NCI-H2029 (cell line): ENCODE results near the gene UBE2F.
"Not testable (repeated sequence)": the region's sequence is repeated elsewhere in the genome, so short reads cannot be mapped to it uniquely, and the experiment has no call there.

Experiments used
- DNase-seq: peaks from one replicate; lab custom pipeline; 2025; lab: John Stamatoyannopoulos, UW

The UBE2F gene

GRCh38 chr2:237944302-237944701 is 22.5 kb upstream of the UBE2F start:
- no peak for DNase-seq

DNA sequence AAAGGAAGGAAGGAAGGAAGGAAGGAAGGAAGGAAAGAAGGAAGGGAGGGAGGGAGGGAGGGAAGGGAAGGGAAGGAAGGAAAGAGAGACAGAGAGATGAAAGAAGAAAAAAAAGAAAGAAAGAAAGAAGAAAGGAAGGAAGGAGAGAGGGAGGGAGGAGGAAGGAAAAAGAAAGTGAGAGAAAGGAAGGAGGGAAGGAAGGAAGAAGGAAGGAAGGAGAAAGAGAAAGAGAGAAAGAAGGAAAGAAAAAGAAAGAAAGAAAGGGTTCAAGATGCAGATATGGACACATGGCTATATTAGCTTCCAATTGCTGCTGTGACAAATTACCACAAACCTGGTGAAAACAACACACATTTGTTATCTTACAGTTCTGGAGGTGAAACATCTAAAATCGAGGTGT is 20.4 kb upstream of the UBE2F start:
- no peak for DNase-seq

- DNase-seq: not testable (repeated sequence)
Observed at GRCh38 chr2:237951354-237951753, 15.5 kb upstream of the UBE2F start.

- no peak for DNase-seq
Observed at GRCh38 chr2:237951878-237952277, 14.9 kb upstream of the UBE2F start.

- DNase-seq: no peak
Observed at GRCh38 chr2:237952851-237953250, 14.0 kb upstream of the UBE2F start.

DNA sequence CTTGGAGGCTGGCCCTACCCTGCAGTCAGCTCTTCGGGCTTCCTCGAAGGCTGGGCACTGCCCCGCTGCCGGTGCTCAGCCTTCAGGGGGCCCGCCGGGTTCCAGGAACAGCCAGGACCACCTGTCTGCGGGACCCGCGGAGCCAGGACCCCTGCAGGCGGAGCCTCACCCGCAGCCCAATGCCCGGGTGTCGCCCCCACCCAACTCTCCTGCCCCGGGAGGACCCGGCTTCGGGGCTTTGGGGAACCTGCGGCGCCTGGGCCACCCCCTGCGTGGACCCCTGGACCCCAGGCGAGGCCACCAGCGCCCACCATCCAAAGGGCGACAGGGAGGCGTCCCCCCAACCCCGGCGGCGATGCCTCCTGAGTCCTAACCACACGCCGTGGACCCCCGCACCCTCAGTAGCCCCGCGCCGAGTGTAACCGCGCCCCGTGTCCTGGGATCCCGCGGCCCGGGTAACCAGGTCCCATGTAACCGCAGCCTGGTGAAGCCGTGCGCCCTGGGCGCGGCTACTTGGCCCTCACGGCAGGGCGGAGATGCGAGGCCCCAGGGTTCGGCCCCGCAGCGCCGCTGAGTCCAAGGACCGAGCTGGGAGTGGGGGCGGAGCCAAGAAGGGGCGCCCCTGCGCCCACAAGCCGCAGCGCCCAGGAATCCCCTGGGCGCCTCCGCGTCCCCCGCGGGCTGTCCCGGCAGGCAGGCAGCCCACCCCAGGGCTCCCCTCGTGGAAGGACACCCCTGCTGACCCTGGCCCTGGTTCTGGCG is 11.0 kb upstream of the UBE2F start:
- DNase-seq: no peak

GRCh38 chr2:237956402-237956736 is 10.4 kb upstream of the UBE2F start:
- no peak for DNase-seq

DNA sequence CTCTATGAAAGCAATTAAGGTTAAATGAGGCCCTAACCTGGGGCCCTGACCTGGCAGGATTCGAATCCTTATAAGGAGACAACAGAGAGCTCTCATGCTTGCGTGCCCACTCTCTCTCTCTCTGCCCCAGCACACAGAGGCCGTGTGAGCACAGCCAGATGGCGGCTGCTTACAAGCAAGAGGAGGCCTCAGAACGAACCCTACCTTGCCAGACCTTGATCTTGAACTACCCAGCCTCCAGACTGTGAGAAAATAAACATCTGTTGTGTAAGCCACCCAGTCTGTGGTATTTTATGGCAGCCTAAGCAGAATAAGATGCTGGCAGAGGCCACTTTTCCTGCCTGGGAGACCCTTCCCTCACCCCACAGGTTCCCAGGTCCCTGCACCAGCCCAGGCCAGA is 5.2 kb upstream of the UBE2F start:
- DNase-seq: no peak

DNA sequence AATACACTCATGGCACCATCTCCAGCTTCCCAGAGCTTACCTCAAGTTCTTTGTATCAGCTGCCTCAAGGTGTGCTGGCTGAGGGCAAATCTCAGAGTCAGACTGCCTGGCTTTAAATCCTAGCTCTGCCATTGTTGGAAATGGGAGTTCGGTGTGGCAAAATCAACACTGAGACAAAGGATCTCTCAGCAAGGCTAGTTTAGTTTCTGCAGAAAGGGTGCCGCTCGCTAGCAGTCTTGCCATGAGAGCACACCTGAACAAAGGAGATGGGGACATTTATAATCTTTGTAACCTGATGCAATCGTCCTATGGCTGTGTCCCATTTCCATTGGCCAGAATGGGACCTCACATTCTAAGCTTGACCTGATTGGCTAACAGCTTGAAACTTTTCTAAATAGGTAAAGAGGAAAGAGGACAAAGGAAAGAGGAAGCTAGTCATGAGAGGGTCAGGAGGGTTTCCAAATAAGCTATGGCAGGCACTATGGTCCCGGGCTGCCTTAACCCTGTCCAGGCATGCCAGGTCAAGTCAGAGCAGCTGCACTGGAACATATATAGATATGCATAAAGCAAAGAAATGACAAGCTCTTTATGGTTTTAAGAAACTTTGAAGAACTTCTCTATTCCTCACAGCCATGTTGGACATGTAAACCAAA is 4.3 kb upstream of the UBE2F start:
- DNase-seq: no peak

DNA sequence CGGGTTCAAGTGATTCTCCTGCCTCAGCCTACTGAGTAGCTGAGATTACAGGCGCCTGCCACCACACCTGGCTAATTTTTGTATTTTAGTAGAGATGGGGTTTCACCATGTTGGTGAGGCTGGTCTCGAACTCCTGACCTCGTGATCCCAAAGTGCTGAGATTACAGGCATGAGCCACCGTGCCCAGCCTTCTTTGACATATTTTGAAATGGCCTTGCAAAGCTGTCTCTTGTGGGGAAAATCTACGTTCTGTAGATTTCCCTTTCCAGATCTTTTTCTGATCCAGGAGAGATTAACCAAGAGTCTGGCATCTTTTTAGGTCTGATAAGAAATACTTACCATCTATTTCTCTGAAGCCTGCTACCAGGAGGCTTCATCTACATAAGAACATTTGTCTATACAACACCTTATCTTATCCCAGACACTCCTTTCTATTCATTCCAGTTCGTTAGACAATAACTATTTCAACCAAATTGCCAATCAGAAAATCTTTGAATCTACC is 3.3 kb upstream of the UBE2F start:
- DNase-seq: not testable (repeated sequence)

- no peak for DNase-seq
Observed at GRCh38 chr2:237964194-237964577, 2.6 kb upstream of the UBE2F start.

GRCh38 chr2:237964578-237965404 is 2.0 kb upstream of the UBE2F start:
- no peak for DNase-seq

GRCh38 chr2:237965844-237966243 is 970 bp upstream of the UBE2F start:
- not testable (repeated sequence) for DNase-seq

- no peak for DNase-seq
Observed at GRCh38 chr2:237966250-237966564, 607 bp upstream of the UBE2F start.

DNA sequence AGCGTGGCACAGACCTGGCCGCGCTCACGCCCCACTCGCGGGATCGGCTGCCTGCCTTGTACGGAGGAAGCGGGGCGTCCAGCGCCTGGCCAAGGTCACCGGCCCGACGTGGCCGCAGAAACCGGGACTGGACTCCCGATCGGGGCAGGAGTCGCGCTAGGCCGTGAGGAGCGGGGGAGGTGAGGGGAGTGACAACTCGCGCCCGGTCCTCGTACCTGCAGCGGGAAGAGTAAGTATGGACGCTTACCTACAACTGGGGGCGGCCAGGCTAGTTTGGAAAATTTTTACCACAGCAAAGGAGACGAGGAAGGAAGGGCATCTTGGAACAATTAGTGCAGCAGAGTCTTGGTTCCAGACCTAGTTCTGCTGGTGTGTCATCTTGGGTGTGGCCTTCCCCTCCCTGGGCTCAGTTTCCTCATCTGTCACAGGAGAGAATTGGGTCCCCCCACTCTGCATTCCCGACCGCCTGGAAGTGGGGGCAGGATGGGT is 693 bp downstream of the UBE2F start:
- no peak for DNase-seq

DNA sequence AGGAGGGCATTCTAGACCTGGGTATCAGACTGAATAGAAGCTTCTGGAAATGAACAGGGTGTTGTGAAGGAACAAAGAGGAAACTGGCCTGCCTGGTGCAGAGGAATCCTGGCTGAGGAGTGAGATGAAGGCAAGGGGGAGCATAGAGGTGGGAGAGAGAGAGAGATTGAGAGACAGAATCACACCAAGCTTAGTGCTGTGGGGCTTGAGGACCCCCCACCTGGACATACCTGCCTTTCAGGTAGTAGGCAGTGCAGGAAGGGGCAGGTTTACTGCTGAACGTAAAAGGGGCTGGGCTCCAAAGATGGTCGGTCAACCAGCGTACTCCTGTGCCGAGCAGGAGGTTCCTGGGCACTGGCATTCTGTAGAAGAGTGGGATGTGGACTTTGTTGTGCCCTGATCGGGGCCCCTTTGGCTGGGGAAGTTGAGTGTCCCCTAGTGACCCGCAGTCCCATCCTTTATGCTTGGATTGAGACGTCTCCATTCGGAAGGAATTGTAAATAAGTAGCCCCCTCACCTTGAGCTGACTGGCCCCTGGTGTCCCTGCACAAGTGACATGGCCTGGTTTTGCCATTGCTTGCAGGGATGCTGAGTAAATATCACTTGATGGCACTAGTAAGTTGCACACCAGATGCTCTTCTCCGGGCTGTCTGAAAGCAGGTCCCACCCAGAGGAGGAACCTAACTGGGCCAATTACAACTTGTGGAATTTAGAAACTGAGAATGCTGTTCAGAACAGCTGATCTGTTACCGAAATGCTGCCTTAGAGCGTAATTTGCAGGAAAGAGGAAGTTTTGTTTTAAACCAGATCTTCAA is 1.4 kb downstream of the UBE2F start:
- DNase-seq: no peak

DNA sequence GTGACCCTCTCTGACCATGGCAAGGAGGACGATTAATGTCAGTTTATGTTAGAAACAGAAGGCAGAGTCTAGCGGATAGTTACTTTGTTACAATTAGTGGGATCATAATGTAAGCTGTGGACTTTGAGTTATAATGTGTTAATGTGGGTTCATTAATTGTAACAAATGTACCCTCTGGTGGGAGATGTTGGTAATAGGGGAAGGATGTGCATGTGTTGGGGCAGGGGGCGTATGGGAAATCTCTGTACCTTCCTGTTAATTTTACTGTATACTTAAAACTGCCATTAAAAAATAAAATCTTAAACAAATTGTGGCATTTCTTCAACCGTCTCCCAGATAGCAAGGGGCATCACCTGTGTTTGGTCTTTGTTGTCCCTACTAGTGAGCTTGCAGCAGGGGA is 4.8 kb downstream of the UBE2F start:
- DNase-seq: no peak

- DNase-seq: no peak
Observed at GRCh38 chr2:237972211-237972610, 5.4 kb downstream of the UBE2F start.

DNA sequence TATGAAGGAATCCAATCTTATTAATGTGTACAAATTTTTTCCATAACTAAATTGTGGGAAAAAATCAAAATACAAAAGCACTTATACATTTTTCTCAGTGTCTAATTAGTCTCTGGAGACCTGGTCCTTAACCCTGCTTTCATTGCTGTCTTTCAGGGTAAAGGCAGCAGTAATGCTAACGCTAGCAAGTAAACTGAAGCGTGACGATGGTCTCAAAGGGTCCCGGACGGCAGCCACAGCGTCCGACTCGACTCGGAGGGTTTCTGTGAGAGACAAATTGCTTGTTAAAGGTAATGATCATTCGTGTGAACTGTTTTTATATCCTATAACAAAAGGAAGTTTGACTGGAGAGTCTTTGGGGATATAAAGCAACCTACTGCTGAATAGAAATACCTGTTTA is 6.1 kb downstream of the UBE2F start:
- DNase-seq: no peak

DNA sequence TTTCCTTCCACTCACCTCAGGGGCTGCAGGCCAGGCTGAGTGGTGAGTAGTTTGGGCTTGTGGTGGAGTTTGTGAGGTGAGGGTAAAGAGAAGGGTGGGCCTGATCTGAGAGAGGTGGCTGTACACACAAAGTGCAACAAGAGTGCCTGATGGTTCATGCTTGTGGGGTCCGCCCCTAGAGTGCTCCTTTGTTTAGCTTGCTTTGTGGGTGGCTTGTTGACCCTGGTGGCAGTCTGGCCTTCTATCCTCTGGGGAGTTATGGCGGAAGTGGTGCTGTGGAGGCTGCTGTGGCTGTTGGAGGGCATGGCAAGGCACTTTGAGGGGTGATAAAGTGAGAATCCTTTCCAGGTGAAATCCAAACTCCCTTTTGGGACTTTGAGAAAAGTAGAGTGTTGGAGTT is 10.6 kb downstream of the UBE2F start:
- no peak for DNase-seq

GRCh38 chr2:237978058-237978712 is 11.4 kb downstream of the UBE2F start:
- DNase-seq: no peak
